Measurements from ENCODE around the gene SIK2.

SIK2 gene

GRCh38 chr11:111601979-111602864, at the start of gene SIK2:
SIK2 (plus strand) TSS chr11:111602449; CDS start chr11:111602564, 115 bp downstream.
- FAIRE-seq, result no peak

- no peak for FAIRE-seq
Observed at GRCh38 chr11:111554532-111554931, 47.7 kb upstream of the SIK2 start.

- FAIRE-seq, result no peak
Observed at GRCh38 chr11:111555255-111555654, 47.0 kb upstream of the SIK2 start.

- no peak for FAIRE-seq
Observed at GRCh38 chr11:111557425-111558111, 44.7 kb upstream of the SIK2 start.

- no peak for FAIRE-seq
Observed at GRCh38 chr11:111559800-111560464, 42.3 kb upstream of the SIK2 start.

DNA sequence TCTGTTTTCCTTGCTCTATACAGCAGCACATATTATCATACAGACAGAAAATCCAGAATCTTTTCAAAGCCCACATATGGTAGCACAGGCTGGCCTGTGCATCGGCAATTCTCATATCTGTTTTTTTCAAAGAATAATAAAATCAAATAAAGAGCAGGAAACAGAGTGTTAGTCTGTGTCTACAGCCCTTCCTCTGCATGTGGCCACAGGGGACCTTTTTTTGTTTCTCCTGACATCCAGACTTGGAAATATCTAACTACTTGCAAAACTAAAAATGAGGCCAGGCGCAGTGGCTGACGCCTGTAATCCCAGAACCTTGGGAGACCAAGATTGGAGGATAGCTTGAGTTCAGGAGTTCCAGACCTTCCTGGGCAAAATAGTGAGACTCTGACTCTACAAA, 41.4 kb upstream of the SIK2 start:
- no peak for FAIRE-seq

DNA sequence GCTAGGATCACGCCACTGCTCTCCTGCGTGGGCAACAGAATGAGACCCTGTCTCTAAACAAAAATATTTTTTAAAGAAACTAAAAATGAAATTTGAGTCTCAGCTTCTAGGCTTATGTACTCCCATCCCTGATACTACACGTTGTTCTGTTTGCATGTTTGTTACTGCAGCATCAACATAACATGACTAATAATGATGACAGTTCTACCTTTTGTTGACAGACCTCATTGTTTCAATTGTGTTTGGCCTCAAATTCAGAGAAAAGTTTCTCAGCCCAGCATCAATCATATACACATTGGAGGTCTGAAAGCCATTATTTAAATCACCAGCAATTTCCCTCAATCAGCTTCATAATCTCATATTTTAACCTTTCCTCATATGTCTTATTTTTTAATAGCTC, 40.9 kb upstream of the SIK2 start:
- FAIRE-seq, result no peak

DNA sequence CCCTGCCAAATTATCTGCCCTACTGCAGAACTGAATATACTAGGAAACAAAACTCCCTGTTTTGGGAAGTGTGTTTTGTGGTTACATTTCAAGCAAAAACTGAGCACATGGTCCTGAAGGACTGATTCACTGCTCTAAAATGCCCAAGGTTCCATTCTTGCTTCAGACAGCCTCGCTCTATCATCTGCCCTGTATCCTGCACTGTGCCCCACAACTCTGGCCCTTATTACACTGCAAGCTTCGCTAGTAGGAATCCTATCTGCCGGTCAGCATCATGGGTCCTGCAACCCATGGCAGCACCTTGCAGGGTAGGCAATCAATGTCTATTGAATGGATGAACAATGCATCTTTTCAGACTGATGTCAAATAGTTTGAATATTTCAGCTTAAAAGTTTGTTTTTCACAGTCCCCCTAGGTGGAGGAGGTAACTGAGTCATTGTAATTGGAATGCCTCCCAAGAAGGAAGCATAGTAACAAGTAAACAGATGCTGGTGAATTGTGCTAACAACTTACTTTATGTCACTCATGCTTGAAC, 40.4 kb upstream of the SIK2 start:
- FAIRE-seq, result no peak

DNA sequence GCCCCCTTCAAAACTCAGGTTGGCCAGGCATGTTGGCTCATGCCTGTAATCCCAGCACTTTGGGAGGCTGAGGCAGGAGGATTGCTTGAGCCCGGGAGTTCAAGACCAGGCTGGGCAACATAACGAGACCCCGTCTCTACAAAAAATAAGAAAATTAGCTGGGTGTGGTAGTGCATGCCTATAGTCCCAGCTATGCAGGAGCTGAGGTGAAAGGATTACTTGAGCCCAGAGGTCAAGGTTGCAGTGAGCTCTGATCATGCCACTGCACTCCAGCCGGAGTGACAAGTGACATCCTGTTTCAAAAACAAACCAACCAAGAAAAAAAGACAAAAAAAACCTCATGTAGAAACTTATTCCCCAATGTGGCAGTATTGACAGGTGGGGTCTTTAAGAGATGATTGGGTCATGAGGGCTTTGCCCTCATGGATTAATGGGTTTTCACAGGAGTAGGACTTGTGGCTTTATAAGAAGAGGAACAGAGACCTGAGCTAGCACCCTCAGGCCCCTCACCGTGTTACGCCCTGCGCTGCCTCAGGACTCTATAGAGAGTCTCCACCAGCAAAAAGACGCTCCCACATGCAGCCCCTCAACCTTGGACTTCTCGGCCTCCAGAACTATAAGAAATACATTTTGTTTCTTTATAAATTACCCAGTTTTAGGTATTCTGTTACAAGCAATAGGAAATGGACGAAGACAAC, 39.4 kb upstream of the SIK2 start:
- no peak for FAIRE-seq

- peak; percentile 96 for FAIRE-seq
Observed at GRCh38 chr11:111565114-111565720, 37.0 kb upstream of the SIK2 start.

DNA sequence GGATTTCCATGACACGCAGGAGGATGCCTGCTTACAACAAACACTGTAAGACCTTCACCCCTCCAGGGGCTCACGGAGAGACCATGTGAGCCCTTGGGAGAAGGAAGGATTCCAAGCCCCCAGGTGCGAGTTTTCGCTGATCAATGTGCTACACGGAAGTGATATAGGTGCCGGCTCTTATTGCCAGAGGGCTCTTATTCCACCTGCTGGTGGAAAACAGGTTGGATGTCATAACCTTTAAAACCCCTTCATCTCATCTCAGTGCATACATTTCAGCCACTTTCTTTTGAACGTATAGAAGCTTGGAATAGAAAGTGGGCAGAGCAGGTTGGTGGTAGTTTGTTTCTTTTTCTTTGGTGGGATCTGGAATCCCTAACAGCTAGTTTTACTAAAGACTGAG, 35.9 kb upstream of the SIK2 start:
- FAIRE-seq, result no peak

DNA sequence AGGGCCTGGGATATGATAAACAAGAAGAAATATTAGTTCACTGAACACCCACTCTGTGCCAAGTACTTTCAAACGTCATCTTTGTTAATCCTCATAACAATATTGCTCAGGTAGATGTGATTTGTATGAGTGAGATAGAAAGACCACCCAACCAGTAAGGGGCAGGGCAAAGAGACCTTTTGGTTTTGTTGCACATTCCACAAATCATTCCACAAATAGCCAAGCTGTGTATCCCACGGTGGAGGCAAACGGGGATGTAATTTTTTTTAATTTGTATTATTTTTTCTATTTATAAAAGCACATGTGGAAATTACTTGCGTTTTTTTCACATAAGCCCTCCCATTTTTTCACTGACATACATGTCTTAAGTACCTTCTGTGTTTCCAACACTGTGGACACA, 32.8 kb upstream of the SIK2 start:
- FAIRE-seq, result no peak

GRCh38 chr11:111570796-111571195, 31.5 kb upstream of the SIK2 start:
- FAIRE-seq, result no peak

DNA sequence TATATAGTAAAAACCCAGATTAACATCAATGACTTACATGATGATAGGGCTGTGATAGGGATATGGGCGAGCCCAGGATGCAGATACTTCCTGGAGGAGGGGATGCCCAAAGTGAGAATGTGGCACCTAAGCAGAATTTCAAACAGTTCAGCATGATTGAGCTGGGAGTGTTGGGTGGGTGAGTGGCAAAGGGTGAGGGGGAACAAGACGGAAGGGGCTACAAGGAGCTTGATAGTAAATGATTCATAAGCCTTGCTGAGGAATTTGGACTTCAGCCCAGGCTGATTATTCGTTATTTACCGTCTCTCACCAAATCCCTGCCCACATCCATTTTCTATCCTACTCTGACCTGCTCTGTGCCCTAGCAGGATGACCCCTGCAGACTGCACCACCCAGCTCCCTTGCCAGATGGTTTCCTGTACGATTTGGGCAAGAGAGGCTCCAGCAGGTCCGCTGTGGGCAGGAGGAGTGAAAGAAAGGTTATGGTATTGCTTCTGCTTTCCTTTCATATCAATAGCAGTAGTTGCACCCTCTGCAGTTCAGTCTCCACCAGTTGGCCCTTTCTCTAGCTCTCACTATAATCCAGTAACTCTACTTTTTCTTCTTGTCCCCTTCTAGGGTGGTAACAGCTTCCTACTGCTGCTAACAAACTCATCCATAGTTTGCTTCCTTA, 30.3 kb upstream of the SIK2 start:
- FAIRE-seq, result no peak

DNA sequence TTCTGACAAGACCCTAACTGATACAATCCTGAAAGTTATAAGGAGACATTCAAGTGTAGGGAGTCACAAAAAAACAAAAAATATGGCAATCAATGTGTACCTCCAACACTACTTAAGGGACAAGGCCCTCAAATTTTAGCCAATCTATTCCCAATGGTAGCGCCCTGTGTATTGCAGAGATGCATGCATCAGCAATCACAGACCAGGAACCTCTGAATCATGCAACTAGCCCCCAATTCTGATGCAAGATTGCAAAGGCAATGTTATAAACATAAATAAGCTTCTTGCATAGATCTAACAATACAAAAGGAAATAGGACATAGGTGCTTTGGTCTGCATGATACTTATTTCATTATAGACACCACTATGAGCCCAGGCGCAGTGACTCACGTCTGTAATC, 29.7 kb upstream of the SIK2 start:
- no peak for FAIRE-seq

- no peak for FAIRE-seq
Observed at GRCh38 chr11:111573821-111574249, 28.4 kb upstream of the SIK2 start.

DNA sequence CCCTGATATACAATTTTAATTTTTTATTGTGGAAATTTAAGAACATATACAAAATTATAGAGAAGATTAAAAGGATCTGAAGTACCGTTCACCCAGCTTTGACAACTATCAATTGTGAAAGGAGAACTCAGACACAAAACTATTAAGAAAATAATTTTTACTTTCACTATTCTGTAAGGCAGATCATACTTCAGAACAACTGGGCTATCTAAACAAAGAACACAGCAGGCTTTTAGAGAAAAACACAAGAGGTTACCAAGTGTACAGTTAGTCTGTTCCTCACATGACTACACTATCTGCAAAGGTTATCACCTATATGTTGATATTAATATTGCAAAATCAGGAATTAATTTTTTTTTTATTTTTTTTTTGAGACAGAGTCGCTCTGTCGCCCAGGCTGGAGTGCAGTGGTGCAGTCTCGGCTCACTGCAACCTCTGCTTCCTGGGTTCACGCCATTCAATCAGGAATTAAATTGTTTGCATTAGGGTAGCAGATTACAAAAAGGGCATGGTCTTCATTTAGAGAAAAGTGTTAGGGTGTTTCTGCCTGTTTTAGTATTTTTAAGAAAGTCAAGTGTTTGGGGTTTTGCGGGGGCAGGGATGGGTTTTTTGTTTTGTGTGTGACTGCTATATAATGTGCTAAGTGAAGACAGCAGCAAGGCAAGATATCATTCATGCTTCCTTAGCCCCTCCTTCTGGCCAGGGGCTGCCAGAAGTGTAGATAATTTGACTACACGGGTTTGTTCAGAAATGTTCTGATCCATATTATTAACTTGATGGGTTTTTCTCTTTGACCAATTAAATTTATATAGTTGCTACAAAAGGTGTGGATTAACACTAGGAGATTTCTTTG, 27.6 kb upstream of the SIK2 start:
- FAIRE-seq, result no peak

GRCh38 chr11:111575740-111576139, 26.5 kb upstream of the SIK2 start:
- no peak for FAIRE-seq

GRCh38 chr11:111577821-111578220, 24.4 kb upstream of the SIK2 start:
- FAIRE-seq, result no peak

DNA sequence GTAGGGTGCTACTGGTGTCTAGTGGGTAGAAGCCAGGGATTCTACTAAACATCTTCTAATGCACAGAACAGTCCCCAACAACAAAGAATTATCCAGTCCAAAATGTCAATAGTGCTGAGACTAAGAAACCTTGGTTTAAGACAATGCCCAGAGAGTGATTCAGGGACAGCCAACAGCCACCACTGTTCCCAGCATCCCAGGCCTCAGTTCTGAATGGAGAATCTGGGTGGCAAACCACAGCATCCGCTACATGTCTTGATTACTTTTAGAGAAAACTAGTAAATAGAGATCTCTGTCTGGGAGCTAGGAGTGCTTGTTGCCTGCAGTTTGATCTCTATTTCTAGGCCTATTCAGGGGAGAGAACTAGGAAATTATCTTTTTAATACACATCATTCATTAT, 20.9 kb upstream of the SIK2 start:
- FAIRE-seq, result no peak

DNA sequence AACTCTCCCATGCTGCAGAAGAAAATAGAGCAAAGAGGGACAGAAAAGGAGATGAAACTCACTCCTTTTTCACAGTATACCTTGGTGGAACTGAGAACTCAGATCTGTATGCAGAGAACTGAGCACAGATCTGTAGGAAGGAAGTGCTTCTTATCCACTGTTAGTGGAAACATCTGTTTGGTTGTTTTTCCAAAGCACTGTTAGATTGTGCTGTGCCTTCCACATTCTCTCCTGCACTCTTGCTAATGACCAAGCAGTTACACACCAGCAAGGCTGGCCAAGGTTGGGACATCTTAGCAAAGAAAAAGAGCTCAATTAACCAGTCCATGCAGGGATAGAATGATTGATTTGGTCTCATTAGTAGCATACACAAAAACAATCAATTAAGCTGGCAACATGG, 20.1 kb upstream of the SIK2 start:
- no peak for FAIRE-seq
